Activated CD4-positive, CD25-positive, alpha-beta regulatory T cell (primary cell): ENCODE data around the gene UBE2L3.
"Not testable (repeated sequence)": the region's sequence is repeated elsewhere in the genome, so short reads cannot be mapped to it uniquely, and the experiment has no call there.

Source experiments
- DNase-seq, 4 experiments: peaks; one replicate each; lab custom pipeline; 2025; lab: John Stamatoyannopoulos, UW

The UBE2L3 gene

DNA sequence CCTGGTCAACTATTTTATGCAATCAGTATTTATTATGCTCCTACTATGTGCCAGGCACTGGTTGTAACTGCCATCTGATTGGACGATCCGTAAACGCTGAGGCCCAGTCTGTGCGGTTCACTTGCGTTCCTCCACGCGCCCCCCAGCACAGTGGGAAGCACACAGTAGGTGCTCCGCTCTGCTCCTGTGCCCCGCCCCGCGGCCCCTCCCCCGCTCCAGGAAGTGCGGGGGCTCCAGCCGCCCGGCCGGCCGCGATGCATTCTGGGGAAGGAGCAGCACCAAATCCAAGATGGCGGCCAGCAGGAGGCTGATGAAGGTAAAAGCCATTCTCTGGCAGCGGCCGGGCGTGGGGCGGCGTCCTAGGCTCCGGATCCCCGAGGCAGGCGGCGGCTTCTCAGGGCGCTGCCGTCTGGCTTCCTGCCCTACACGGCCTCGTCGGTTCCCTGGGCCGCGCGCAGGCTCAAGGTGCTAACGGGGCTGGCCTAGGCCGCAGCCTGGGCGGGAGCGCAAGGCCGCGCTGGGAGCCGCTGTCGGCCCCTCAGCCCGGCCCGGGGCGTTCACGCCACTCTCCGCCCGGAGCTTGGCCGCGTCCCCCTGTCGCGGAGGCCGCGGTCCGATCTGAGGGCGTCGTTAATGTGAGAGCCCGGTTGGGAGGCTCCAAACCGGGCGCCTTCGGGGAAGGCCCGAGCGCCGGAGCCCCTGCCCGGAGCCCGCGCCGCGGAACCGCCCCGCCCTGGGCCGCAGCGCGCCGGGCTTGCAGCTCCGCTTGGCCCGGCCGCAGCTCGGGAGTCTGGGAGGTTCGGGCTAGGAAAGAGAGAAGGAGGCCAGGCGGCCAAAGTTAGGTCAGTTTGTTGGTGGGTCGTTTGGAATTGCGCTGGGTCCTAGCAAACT is at the start of gene UBE2L3:
TSS of gene UBE2L3 (plus strand) at position 259 of the 891 bp plus-strand sequence. CDS start at position 290, 31 bp downstream.
- peak; percentile 61 to 74 (median 68) for DNase-seq

GRCh38 chr22:21526705-21527500 is 40.6 kb upstream of the UBE2L3 start:
- not testable (repeated sequence) for DNase-seq

GRCh38 chr22:21531525-21531924 is 36.0 kb upstream of the UBE2L3 start:
- DNase-seq: not testable (repeated sequence)

- DNase-seq: not testable (repeated sequence)
These were observed 34.5 kb upstream of the UBE2L3 start for GRCh38 chr22:21532863-21533648.

DNA sequence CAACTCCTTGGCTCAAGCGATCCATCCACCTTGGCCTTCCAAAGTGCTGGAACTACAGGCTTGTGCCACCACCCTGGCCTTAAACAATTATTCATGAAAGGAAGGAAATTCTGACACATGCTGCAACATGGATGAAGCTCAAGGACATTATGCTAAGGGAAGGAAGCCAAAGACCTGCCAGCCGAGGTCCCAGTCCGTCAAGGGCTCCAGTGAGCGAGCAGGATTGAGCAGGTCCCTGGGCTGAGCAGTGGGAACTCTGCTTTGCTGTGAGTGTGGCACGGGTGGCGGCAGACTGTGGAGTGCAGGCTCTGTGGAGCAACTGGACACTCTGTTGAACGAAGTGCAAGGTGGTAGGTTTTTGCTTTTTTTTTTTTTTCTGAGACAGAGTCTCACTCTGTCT is 27.7 kb upstream of the UBE2L3 start:
- DNase-seq: not testable (repeated sequence)

- DNase-seq: not testable (repeated sequence)
These were observed 22.8 kb upstream of the UBE2L3 start for GRCh38 chr22:21544432-21545322.

DNA sequence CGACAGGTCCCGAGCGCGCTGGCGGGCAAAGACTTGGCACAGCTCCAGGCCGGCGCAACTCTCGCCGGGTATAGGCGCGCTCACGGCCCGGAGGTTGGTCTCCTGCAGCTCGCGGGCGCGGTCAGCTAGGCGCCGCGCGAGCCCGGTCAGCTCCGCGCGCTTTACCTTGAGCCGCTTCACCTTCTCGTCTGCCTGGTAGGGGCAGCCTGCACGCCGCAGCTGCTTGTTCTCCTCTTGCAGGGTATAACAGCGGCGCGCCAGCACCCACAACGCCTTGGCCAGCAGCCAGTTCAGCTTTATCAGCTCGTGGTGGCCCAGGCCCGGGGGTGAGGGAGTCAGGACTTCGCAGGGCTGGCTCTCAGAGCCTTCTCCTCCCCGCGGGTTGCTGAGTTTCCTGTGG is 18.0 kb upstream of the UBE2L3 start:
- not testable (repeated sequence) for DNase-seq

DNA sequence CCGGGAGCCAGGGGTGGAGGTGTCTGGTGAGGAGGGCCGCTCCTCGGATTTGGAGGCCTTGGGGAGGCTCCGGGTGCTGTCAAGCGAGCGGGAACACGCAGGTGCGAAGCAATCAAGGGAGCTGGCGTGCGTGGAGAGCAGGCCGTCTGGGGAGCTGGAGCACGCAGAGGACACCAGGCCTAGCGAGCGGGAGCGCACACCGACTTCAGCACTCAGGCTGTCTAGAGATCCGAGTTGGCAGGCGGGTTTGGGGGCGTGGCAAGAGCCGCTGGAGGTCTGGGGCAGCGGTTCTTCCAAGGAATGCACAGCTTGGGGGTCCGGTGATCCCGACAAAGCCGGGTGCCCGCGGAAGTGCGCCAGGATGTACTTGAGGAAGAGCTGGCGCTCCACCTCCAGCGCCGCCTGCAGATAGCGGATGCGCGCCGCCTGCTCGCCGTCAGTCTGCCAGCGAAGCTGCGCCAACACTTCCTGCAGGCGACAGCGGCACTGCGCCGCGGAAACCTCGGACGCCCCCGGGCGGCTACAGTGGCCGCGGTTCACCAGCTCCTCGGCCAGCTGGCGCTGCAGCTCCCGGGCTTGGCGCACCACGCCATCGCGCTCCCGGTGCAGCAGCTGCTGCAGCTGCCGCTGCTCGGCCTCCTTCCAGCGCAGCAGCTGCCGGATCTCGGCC is 17.4 kb upstream of the UBE2L3 start:
- DNase-seq: not testable (repeated sequence)

GRCh38 chr22:21550678-21551047 is 16.9 kb upstream of the UBE2L3 start:
- not testable (repeated sequence) for DNase-seq

DNA sequence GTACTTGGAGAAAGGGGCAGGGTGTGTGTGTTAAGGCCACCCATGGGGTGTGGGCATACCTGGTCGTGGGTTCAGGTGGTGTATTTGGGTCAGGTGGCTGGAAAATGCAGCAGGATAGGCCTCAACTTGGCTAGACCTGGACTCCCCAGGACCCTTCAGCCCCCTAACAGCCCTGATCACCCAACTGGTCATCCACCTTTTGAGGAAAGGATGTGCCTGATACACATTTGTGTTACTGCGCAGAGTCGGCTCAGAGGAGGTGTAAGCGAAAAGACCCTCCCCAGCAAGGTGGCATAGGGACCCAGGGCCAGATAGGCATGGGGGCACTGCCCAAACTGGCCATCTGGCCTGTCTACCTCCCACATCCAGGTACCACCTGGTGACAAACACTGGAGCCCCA is 16.2 kb upstream of the UBE2L3 start, which contains the start of gene RIMBP3C:
TSS of gene RIMBP3C (minus strand) at position 101 of the 400 bp plus-strand sequence. CDS start 485 bp downstream, outside the sequence.
- not testable (repeated sequence) for DNase-seq

DNA sequence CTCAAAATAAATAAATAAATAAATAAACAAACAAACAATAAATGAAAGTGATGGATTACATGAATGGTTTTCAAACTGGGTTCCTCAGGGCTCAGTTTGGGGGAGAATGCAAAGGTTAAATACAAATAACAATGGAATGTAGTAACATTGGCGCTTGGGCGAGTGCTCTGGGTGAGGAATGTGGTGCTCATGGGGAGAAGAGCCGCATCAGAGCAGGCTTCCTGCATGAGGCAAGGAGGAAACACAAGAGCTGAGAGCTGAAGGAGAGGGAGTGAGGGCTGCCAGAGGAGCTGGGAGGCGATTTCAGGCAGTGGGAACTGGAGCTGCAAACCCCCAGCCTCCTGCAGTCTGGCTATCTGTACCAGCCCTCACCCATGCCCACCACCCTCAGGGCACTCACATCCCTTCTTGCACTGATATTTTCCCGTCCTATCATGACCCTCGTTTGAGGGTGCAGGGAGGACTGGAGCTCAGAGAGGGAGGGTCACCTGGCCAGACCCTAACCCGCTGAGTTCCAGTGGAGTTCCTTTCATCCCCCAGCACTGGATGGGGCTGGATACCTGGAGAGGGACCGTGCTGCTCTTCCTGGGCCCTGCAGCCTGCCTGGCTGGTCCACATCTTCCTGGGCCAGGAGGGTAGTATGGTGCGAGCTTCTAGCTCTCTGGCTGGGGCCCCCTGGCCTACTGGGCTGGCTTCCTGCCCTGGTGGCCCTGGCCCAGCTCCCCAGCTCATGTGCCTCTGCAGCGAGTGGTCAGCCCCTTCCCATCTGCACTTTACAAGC is 8.0 kb upstream of the UBE2L3 start:
- not testable (repeated sequence) for DNase-seq

DNA sequence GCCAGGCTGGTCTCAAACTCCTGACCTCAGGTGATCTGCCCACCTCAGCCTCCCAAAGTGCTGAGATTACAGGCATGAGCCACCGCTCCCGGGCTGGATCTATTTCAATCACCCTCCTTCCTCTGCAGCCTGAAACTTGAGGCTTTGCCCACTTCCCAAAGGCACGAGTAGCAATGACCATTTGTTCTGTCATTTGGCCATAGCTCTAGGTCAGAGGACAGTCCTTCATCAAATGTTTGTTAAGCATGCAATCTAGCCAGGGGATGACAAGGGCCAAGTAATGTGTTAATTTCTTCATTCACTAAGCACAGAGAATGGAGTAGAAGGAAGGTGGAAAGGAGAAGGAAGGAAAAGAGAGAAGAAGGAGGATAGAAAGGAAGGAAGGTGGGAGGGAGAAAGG is 6.9 kb upstream of the UBE2L3 start:
- not testable (repeated sequence) for DNase-seq

GRCh38 chr22:21563912-21564311 is 3.6 kb upstream of the UBE2L3 start:
- DNase-seq: no peak

GRCh38 chr22:21564411-21564810 is 3.1 kb upstream of the UBE2L3 start:
- DNase-seq: no peak

GRCh38 chr22:21568347-21569075 is 997 bp downstream of the UBE2L3 start:
- DNase-seq: no peak

- DNase-seq: not testable (repeated sequence)
These were observed 1.5 kb downstream of the UBE2L3 start for GRCh38 chr22:21569076-21569427.

- DNase-seq: no peak
These were observed 2.1 kb downstream of the UBE2L3 start for GRCh38 chr22:21569459-21570170.

DNA sequence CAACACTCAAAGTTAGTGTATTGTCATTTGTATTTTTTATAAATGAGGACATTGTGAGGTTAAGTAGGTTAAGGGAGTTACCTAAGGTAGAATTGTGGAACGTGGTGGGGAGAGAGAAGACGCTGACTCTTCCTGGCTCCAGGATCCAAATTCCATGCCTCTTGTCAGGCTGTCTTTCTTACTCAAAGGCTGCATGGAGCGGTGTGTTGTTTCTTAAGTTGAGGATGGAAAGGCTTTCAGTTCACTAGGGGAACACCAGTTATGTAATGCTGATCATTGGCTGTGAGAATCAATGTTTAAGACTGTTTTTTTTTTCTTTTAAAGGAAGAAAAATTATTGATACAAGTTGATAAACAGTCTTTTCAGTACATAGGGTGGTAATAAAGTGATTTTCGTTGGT is 2.9 kb downstream of the UBE2L3 start:
- DNase-seq: no peak
